Measurements from ENCODE around the gene ACY1. TPM values are rescaled to one million over a fixed set of nuclear protein-coding genes. Genes with fewer than 3 reads are reported as not detected.
A peak's percentile ranks its signal among the peaks of the same experiment; 100 is the strongest.

Gene ACY1
- total RNA-seq, 1 experiment from 2014 or later: 50.3 TPM

DNA sequence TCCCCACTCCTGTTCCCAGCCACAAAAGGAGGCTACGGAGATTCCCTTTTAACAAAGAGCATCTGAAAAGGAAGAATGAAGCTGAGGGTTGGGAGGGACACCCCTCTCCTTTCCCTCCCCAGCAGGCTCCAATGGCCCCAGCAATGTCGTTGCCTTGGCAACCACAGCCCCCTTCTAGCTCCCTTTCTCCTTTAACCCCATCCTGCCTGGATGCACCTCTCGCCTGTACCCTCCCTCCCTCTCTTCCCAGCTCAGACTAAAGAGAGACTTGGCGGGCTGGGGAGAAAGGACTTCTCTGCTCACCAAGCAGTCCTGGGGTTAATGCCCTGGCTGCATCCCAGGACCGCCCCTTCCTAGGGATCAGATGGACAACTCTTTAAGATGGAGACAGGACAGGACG lies 19.4 kb downstream of the ACY1 start:
- POLR2A ChIA-PET: no interaction called here

DNA sequence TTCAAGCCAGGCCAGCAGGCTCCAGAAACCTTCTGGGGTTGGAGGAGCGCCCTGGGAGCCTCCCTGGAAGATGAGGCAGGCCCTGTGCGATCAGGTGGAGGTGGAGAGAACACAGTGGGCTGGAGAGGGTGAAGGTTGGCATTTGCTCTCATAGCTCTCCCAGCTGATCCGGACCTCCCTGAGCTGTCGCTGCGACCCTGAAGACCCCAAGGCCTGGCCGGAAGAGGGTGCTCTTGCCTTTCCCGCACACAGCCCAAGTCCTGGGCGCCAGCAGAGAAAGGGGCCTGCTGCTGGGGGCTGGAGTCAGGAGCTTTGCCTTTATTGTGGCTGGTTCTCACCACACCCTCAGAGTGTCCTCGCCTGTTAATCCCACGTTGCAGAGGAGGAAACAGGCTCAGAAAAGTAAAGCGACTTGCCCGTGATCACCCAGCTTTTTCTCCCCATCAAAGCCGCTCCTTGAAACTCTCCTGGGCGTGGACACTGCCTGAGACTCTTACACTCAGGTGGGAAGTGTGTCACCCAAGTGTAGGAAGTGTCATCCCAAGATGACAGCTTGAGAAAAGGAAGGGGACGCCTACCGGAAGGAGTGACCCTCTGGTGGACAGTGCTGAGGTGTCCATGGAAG lies 20.9 kb downstream of the ACY1 start:
- CTCF ChIA-PET: interaction anchor here (0.6 to 1.2 kb wide), 4 partner anchors 36 to 308 kb away, joined by 3 to 7 read pairs (median 3); no protein-coding TSS in a partner anchor
- in situ Hi-C loops (cut with HindIII; ENCODE audit: low pct_unique_long_range_greater_than_20kb, low sequenced_read_pairs) (no loop called here), intact Hi-C loops (cut with micrococcal nuclease; ENCODE audit: unreplicated experiment) (loop anchor here (10.0 kb wide), 1 partner anchor 51 kb away; the partner anchor contains the start of gene DUSP7)
- Histone ChIP-seq H3K27ac (ENCODE audit: low read length) (no peak overlapping the region), H3K4me3 (ENCODE audit: low read depth in 2 of 2, low read length in 2 of 2) (no peak overlapping the region), H3K27me3 (ENCODE audit: control insufficient read depth, insufficient read depth, low read length) (no peaks in the 10 kb centered on the region), H3K36me3 (ENCODE audit: control insufficient read depth, insufficient read depth, low read length) (no peaks in the 10 kb centered on the region), H3K9me3 (ENCODE audit: control insufficient read depth, insufficient read depth, low read depth, low read length) (no peaks in the 10 kb centered on the region), H3K4me1 (ENCODE audit: control insufficient read depth, insufficient read depth, low read length) (no peaks in the 10 kb centered on the region; the same call in 1 of the 2 replicates)
- POLR2A ChIA-PET: no interaction called here
- TF ChIP-seq POLR2AphosphoS5 (IDR thresholded peaks at IDR 0.05; ENCODE audit: low read depth, low read length): no peak
- TF ChIP-seq SIN3A (IDR thresholded peaks at IDR 0.05; ENCODE audit: borderline replicate concordance, insufficient read depth, low read depth, low read length): no peak
- TF ChIP-seq, protein P1, sequence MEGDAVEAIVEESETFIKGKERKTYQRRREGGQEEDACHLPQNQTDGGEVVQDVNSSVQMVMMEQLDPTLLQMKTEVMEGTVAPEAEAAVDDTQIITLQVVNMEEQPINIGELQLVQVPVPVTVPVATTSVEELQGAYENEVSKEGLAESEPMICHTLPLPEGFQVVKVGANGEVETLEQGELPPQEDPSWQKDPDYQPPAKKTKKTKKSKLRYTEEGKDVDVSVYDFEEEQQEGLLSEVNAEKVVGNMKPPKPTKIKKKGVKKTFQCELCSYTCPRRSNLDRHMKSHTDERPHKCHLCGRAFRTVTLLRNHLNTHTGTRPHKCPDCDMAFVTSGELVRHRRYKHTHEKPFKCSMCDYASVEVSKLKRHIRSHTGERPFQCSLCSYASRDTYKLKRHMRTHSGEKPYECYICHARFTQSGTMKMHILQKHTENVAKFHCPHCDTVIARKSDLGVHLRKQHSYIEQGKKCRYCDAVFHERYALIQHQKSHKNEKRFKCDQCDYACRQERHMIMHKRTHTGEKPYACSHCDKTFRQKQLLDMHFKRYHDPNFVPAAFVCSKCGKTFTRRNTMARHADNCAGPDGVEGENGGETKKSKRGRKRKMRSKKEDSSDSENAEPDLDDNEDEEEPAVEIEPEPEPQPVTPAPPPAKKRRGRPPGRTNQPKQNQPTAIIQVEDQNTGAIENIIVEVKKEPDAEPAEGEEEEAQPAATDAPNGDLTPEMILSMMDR (IDR thresholded peaks at IDR 0.05): peak; percentile 74
- TF ChIP-seq, protein P2, sequence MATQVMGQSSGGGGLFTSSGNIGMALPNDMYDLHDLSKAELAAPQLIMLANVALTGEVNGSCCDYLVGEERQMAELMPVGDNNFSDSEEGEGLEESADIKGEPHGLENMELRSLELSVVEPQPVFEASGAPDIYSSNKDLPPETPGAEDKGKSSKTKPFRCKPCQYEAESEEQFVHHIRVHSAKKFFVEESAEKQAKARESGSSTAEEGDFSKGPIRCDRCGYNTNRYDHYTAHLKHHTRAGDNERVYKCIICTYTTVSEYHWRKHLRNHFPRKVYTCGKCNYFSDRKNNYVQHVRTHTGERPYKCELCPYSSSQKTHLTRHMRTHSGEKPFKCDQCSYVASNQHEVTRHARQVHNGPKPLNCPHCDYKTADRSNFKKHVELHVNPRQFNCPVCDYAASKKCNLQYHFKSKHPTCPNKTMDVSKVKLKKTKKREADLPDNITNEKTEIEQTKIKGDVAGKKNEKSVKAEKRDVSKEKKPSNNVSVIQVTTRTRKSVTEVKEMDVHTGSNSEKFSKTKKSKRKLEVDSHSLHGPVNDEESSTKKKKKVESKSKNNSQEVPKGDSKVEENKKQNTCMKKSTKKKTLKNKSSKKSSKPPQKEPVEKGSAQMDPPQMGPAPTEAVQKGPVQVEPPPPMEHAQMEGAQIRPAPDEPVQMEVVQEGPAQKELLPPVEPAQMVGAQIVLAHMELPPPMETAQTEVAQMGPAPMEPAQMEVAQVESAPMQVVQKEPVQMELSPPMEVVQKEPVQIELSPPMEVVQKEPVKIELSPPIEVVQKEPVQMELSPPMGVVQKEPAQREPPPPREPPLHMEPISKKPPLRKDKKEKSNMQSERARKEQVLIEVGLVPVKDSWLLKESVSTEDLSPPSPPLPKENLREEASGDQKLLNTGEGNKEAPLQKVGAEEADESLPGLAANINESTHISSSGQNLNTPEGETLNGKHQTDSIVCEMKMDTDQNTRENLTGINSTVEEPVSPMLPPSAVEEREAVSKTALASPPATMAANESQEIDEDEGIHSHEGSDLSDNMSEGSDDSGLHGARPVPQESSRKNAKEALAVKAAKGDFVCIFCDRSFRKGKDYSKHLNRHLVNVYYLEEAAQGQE (IDR thresholded peaks at IDR 0.05; ENCODE audit: insufficient read depth in 1 of 2, low read depth in 2 of 2, low read length in 1 of 2): no peak
- TF ChIP-seq TCF7L2 (IDR thresholded peaks at IDR 0.05; ENCODE audit: low read depth, low read length): no peak
- DNase-seq (ENCODE audit: low read depth, low spot score) (no peak), ATAC-seq (no peak)
- BruUV-seq (replicated peaks): no TSS peak

More for the DNA sequence above, 19.4 kb downstream of the ACY1 start:
- DNase-seq (ENCODE audit: low read depth, low spot score): no peak
- in situ Hi-C loops (cut with HindIII; ENCODE audit: low pct_unique_long_range_greater_than_20kb, low sequenced_read_pairs) (no loop called here), intact Hi-C loops (cut with micrococcal nuclease; ENCODE audit: unreplicated experiment) (loop anchor here (2.0 to 10.0 kb wide), 2 partner anchors 52 to 142 kb away; partner anchors contain the start of gene DUSP7)
- no TSS peak for BruUV-seq (replicated peaks)
- H3K4me3 ChIP-seq (ENCODE audit: low read depth in 2 of 2, low read length in 2 of 2): no peak overlapping the region
- ATAC-seq: no peak
- H3K4me1 ChIP-seq (ENCODE audit: control insufficient read depth, insufficient read depth, low read length): peaks cover 5% of the 10 kb centered on the region
- no peaks in the 10 kb centered on the region for H3K9me3 ChIP-seq (ENCODE audit: control insufficient read depth, insufficient read depth, low read depth, low read length)
- H3K27ac ChIP-seq (ENCODE audit: low read length): no peak overlapping the region
- CTCF ChIA-PET: no interaction called here
- no peaks in the 10 kb centered on the region for H3K36me3 ChIP-seq (ENCODE audit: control insufficient read depth, insufficient read depth, low read length)
- no peaks in the 10 kb centered on the region for H3K27me3 ChIP-seq (ENCODE audit: control insufficient read depth, insufficient read depth, low read length)
- TF ChIP-seq, protein P1 (IDR thresholded peaks at IDR 0.05): no peak
- no peak for TF ChIP-seq SIN3A (IDR thresholded peaks at IDR 0.05; ENCODE audit: borderline replicate concordance, insufficient read depth, low read depth, low read length)
- TF ChIP-seq TCF7L2 (IDR thresholded peaks at IDR 0.05; ENCODE audit: low read depth, low read length): no peak
- TF ChIP-seq, protein P2 (IDR thresholded peaks at IDR 0.05; ENCODE audit: insufficient read depth in 1 of 2, low read depth in 2 of 2, low read length in 1 of 2): no peak
- no peak for TF ChIP-seq POLR2AphosphoS5 (IDR thresholded peaks at IDR 0.05; ENCODE audit: low read depth, low read length)

Data from Panc1 (cell line).